ENCODE results near the gene ASPA.

- no peak for TF ChIP-seq RFX5 (IDR thresholded peaks at IDR 0.05; ENCODE audit: low read depth, low read length)
- TF ChIP-seq ARID5B (CRISPR knock-in tag; IDR thresholded peaks at IDR 0.05): no peak
- no peak for TF ChIP-seq NFE2 (CRISPR knock-in tag; IDR thresholded peaks at IDR 0.05)
- no peak for TF ChIP-seq ZNF354B (CRISPR knock-in tag; IDR thresholded peaks at IDR 0.05)
- TF ChIP-seq ZBTB7A (CRISPR knock-in tag; IDR thresholded peaks at IDR 0.05): no peak
- TF ChIP-seq MAFF (IDR thresholded peaks at IDR 0.05; ENCODE audit: low read depth, low read length): no peak
- no peak for TF ChIP-seq NONO (IDR thresholded peaks at IDR 0.05)
- TF ChIP-seq NONO (CRISPR knock-in tag; conservative IDR thresholded peaks at IDR 0.05): no peak
Measured at GRCh38 chr17:3475251-3475685, 529 bp upstream of the ASPA start.
